ENCODE data around the gene RUNX2. TPM values are rescaled to one million over a fixed set of nuclear protein-coding genes. Genes with fewer than 3 reads are reported as not detected.

RUNX2 gene
- total and polyA plus RNA-seq, 2 experiments from 2014 or later, result 0.66 to 1.7 TPM

DNA sequence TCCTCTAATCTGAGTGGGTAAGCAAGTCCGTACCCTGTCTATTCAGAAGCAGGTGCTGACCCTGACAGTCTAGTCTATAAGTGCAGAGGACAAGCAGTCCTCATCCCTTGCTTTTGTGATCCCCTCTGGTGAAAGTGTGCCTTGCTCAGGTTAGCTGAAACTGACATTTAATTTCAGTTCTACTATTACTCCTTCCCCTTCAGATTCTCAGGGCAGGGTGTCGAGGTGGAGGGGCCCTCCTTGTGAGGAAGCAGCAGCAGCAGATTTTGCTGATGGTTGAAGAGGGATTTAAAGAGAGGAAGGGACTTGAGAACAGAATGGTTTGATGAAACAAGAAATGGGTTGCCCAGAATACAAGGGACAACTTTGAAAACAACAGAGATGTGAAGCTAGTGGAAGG is 378.2 kb downstream of the RUNX2 start (continued):
- TF ChIP-seq, protein P1, sequence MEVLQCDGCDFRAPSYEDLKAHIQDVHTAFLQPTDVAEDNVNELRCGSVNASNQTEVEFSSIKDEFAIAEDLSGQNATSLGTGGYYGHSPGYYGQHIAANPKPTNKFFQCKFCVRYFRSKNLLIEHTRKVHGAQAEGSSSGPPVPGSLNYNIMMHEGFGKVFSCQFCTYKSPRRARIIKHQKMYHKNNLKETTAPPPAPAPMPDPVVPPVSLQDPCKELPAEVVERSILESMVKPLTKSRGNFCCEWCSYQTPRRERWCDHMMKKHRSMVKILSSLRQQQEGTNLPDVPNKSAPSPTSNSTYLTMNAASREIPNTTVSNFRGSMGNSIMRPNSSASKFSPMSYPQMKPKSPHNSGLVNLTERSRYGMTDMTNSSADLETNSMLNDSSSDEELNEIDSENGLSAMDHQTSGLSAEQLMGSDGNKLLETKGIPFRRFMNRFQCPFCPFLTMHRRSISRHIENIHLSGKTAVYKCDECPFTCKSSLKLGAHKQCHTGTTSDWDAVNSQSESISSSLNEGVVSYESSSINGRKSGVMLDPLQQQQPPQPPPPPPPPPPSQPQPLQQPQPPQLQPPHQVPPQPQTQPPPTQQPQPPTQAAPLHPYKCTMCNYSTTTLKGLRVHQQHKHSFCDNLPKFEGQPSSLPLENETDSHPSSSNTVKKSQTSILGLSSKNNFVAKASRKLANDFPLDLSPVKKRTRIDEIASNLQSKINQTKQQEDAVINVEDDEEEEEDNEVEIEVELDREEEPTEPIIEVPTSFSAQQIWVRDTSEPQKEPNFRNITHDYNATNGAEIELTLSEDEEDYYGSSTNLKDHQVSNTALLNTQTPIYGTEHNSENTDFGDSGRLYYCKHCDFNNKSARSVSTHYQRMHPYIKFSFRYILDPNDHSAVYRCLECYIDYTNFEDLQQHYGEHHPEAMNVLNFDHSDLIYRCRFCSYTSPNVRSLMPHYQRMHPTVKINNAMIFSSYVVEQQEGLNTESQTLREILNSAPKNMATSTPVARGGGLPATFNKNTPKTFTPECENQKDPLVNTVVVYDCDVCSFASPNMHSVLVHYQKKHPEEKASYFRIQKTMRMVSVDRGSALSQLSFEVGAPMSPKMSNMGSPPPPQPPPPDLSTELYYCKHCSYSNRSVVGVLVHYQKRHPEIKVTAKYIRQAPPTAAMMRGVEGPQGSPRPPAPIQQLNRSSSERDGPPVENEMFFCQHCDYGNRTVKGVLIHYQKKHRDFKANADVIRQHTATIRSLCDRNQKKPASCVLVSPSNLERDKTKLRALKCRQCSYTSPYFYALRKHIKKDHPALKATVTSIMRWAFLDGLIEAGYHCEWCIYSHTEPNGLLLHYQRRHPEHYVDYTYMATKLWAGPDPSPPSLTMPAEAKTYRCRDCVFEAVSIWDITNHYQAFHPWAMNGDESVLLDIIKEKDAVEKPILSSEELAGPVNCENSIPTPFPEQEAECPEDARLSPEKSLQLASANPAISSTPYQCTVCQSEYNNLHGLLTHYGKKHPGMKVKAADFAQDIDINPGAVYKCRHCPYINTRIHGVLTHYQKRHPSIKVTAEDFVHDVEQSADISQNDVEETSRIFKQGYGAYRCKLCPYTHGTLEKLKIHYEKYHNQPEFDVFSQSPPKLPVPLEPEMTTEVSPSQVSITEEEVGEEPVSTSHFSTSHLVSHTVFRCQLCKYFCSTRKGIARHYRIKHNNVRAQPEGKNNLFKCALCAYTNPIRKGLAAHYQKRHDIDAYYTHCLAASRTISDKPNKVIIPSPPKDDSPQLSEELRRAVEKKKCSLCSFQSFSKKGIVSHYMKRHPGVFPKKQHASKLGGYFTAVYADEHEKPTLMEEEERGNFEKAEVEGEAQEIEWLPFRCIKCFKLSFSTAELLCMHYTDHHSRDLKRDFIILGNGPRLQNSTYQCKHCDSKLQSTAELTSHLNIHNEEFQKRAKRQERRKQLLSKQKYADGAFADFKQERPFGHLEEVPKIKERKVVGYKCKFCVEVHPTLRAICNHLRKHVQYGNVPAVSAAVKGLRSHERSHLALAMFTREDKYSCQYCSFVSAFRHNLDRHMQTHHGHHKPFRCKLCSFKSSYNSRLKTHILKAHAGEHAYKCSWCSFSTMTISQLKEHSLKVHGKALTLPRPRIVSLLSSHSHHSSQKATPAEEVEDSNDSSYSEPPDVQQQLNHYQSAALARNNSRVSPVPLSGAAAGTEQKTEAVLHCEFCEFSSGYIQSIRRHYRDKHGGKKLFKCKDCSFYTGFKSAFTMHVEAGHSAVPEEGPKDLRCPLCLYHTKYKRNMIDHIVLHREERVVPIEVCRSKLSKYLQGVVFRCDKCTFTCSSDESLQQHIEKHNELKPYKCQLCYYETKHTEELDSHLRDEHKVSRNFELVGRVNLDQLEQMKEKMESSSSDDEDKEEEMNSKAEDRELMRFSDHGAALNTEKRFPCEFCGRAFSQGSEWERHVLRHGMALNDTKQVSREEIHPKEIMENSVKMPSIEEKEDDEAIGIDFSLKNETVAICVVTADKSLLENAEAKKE (CRISPR knock-in tag; IDR thresholded peaks at IDR 0.05), result no peak
- TF ChIP-seq EZH2 (IDR thresholded peaks at IDR 0.05; ENCODE audit: low read depth, unreplicated experiment) (no peak), ZNF114 (CRISPR knock-in tag; IDR thresholded peaks at IDR 0.05) (no peak), JUNB (IDR thresholded peaks at IDR 0.05; ENCODE audit: unreplicated experiment) (no peak)
- TF ChIP-seq, protein P2, sequence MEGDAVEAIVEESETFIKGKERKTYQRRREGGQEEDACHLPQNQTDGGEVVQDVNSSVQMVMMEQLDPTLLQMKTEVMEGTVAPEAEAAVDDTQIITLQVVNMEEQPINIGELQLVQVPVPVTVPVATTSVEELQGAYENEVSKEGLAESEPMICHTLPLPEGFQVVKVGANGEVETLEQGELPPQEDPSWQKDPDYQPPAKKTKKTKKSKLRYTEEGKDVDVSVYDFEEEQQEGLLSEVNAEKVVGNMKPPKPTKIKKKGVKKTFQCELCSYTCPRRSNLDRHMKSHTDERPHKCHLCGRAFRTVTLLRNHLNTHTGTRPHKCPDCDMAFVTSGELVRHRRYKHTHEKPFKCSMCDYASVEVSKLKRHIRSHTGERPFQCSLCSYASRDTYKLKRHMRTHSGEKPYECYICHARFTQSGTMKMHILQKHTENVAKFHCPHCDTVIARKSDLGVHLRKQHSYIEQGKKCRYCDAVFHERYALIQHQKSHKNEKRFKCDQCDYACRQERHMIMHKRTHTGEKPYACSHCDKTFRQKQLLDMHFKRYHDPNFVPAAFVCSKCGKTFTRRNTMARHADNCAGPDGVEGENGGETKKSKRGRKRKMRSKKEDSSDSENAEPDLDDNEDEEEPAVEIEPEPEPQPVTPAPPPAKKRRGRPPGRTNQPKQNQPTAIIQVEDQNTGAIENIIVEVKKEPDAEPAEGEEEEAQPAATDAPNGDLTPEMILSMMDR (conservative IDR thresholded peaks at IDR 0.05; ENCODE audit: low read depth in 2 of 2), result no peak

DNA sequence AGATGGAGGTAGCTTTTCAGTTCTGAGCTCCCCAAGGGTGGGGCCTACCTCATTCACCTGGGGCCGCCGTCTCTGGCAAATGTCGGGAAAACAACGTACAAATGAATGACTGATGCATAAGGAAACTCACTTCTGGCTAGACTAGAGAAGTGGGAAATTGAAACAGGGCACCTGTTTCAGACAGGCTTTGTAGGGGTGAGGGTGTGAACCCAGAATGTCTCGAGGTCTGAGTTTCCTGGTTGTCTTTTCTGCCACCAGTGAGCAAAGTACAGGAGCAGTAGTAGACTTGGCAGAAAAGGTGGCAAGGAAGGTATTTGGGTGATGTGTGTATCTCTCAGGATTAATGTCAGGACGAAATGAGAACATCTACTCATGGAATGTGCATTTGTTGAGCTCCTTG is 379.0 kb downstream of the RUNX2 start:
- Mint-ChIP-seq H3K4me3 (no peak overlapping the region), H3K4me1 (no peaks in the 10 kb centered on the region), H3K27ac (no peak overlapping the region), H3K27me3 (ENCODE audit: insufficient read depth, low read depth, poor library complexity) (no peaks in the 10 kb centered on the region), H3K36me3 (ENCODE audit: low read depth) (no peaks in the 10 kb centered on the region), H3K9me3 (no peaks in the 10 kb centered on the region; the same call in 2 of the 3 replicates)
- H3K27me3 ChIP-seq (ENCODE audit: insufficient read depth), result no peaks in the 10 kb centered on the region
- no peak overlapping the region for H3K4me3 ChIP-seq
- H3K79me2 ChIP-seq (replicated peaks; ENCODE audit: insufficient read depth), result no peaks in the 10 kb centered on the region
- TF ChIP-seq, protein P1 (CRISPR knock-in tag; IDR thresholded peaks at IDR 0.05), result no peak
- TF ChIP-seq NANOG (IDR thresholded peaks at IDR 0.05; ENCODE audit: borderline replicate concordance) (no peak), ZNF331 (CRISPR knock-in tag; IDR thresholded peaks at IDR 0.05; ENCODE audit: low read depth) (no peak), STAT1 (IDR thresholded peaks at IDR 0.05; ENCODE audit: unreplicated experiment) (no peak)
- no peaks in the 10 kb centered on the region for H4K20me1 ChIP-seq (replicated peaks; ENCODE audit: insufficient read depth)
- no peaks in the 10 kb centered on the region for H3K4me1 ChIP-seq (ENCODE audit: insufficient read depth)
- no peaks in the 10 kb centered on the region for H3F3A ChIP-seq (replicated peaks; ENCODE audit: low read depth)
- no peak for DNase-seq (ENCODE audit: low spot score)
- ATAC-seq, result no peak
- no peaks in the 10 kb centered on the region for H3K9me2 ChIP-seq (ENCODE audit: insufficient read depth)
- H3K27ac ChIP-seq (ENCODE audit: low read depth), result no peak overlapping the region
- H2AFZ ChIP-seq, result no peak overlapping the region
- no peak overlapping the region for H3K4me2 ChIP-seq
- H3K36me3 ChIP-seq (ENCODE audit: insufficient read depth), result no peaks in the 10 kb centered on the region
